Ishikawa (cell line): ENCODE results near the gene SFMBT1.

ENCODE experiments used
- MAX ChIP-seq: IDR thresholded peaks from 2 replicates; pipeline ENCODE4 v1.6.1; 2012
- TAF1 ChIP-seq: IDR thresholded peaks from 2 replicates; pipeline ENCODE4 v1.6.1; 2012; ENCODE audit warnings: low read depth, mild to moderate bottlenecking
- YY1 ChIP-seq: IDR thresholded peaks from 2 replicates; pipeline ENCODE4 v1.6.1; 2012; ENCODE audit warnings: low read depth
- ZBTB7A ChIP-seq: IDR thresholded peaks from 2 replicates; pipeline ENCODE4 v1.6.1; 2012; ENCODE audit warnings: low read depth

DNA sequence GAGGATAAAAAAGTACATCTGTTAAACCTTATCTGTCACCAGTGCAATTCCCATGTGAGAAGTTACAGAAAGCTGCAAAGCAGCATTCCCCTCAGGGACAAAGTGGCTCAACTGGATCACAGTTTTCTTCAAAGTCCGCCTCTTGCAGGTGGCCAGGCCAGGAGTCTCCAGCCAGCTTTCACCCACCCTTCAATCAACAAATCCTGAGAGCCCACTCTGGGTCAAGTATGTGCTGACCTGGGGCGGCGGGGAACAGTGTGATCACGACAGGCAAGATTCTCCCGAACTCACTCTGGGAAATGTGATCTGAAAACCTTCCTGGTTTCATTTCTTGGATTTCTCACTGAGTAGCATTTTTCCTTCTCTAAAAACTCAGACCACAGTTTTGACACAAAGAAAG is 45.1 kb upstream of the SFMBT1 start:
- no peak for TF ChIP-seq TAF1
- no peak for TF ChIP-seq ZBTB7A
- TF ChIP-seq MAX: no peak
- no peak for TF ChIP-seq YY1
